GM13976 (cell line): Measurements from ENCODE around the gene RBFOX2.

Source experiments
- DNase-seq: peaks from one replicate; pipeline ENCODE4 v3.0.0; 2012; ENCODE audit warnings: low spot score
- in situ Hi-C: fragments of 300-500 bp; cut with MboI; formaldehyde crosslinking; loops from one replicate; pipeline ENCODE4 v1.12.0; 2022; ENCODE audit warnings: low sequenced_read_pairs, mixed read lengths, inconsistent platforms; ENCODE audit not compliant: unreplicated experiment
- TF ChIP-seq, protein P1 (sequence below): IDR thresholded peaks from 2 replicates; pipeline ENCODE4 v1.5.1; 2012; ENCODE audit warnings: borderline replicate concordance, mild to moderate bottlenecking; ENCODE audit not compliant: insufficient read depth; ENCODE audit errors: extremely low read depth, missing control alignments, control extremely low read depth

The RBFOX2 gene

DNA sequence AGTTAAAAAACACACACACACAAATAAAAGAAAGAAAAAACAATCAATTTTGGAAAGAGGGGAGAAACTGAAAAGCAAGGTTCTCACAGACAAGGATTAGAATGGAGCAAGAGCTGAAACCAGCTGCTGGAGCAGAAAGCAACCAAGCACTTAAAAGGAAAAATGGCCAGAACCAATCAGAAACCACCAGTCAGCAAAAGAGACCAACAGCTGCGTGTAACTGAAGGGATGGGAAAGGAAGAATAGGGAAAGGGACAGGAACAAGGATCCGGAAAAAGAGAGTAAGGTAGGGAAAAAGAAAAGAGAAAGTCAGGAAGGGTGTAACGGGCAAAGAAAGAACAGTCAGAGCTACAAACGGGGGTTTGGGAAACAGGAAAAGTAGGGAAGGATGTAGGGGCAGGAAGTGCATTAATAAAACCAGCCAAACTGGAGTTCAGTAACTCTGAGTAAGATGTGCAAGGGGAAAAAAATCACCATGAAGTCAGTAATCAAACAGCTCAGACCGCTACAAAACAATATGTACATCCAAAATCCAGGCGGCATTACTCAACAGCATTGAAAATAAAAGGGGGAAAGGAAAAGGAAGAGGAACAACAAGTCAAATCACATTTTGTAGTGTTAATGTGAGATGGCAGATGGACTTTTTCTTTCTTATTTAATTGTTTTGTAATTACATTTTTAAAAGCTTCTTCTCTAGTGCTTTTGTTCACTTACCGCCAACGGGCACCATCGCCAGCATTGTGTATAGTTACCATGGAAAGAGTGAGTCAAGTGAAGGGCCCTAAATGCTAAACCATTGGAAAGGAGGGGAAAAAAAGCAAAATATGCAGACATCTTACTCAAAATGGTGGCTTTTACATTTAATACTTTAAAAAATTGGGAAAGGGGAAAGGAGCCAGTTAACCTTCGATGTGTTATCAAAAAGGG, 261.7 kb downstream of the RBFOX2 start:
- no peak for DNase-seq
- TF ChIP-seq, protein P1, sequence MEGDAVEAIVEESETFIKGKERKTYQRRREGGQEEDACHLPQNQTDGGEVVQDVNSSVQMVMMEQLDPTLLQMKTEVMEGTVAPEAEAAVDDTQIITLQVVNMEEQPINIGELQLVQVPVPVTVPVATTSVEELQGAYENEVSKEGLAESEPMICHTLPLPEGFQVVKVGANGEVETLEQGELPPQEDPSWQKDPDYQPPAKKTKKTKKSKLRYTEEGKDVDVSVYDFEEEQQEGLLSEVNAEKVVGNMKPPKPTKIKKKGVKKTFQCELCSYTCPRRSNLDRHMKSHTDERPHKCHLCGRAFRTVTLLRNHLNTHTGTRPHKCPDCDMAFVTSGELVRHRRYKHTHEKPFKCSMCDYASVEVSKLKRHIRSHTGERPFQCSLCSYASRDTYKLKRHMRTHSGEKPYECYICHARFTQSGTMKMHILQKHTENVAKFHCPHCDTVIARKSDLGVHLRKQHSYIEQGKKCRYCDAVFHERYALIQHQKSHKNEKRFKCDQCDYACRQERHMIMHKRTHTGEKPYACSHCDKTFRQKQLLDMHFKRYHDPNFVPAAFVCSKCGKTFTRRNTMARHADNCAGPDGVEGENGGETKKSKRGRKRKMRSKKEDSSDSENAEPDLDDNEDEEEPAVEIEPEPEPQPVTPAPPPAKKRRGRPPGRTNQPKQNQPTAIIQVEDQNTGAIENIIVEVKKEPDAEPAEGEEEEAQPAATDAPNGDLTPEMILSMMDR = no peak
- in situ Hi-C loops = no loop called here

DNA sequence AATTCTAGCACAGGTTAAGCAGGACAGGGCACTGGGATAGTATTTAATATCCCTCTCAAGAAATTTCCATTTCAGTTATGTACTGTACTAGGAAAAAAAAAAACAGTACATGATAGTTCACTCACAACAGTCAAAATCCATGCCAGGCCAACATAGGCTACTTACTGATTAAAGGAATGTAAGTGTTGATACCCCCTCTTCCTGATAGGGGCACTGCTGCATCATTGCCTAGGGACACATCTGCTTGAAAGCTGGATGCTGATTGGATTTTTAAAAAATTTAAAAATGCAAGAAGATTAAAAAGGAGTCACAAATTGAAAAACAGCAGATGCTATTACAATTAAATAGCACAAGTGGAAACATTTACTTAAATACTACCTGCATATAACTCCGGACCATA, 267.6 kb downstream of the RBFOX2 start:
- TF ChIP-seq, protein P1 = no peak
- DNase-seq = no peak
- in situ Hi-C loops = no loop called here

DNA sequence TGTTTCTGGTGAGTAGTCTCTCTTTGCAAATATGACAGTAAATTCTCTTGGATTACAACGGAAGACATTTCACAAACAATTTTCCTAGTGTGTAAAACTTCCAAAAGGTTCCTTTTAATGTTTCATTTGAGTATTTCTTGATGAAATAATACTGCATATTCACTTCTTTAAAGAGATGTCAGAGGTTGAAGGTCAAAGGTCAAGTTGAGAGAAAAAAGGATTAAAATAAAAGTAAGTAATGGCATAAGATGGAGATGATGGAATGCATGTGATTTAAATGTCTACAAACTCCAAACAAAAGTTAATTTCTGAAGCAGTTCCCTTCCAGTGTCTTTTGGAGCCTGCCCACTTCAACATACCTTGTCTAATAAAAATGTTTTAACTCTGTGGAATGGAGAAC, 270.2 kb downstream of the RBFOX2 start:
- TF ChIP-seq, protein P1 = no peak
- DNase-seq = no peak
- in situ Hi-C loops = no loop called here

DNA sequence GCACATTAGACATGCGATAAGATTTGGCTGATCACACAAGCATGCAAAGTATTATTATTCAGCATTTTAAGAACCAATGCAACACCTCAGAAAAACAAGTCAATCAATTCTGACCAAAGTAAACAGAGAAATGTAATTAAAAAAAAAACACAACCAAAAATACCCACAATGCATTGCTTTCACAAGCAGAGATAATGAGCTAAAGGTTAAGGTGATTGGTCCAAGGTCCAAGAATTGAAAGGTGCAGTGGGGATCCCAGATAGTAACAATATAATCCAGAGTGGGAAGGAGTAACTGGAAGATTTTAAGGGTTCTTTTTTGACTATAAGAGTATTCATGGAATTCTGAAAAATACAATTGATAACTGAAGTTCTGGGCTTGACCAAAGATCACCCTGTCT, 271.9 kb downstream of the RBFOX2 start:
- TF ChIP-seq, protein P1 = no peak
- DNase-seq = no peak
- in situ Hi-C loops = no loop called here

DNA sequence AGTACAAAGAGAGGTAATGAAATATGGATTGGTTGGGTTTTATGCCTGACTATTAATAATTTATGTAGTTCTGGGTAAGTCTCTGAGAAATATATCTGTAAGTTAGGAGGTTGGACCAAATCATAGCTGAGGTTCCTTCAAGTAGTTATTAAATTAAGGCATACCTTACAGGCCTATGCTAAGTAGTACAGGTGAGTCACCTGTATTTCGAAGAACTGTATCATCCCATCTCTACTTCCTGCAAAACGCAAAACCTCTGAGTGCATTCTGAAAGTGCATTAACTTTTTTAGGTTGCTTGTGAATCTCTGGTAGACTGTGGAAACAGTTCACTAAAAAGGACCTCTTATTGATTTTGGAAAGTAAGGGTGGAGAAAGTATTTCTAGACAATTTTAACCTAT, 273.9 kb downstream of the RBFOX2 start:
- no peak for DNase-seq
- TF ChIP-seq, protein P1 = no peak
- in situ Hi-C loops = no loop called here

DNA sequence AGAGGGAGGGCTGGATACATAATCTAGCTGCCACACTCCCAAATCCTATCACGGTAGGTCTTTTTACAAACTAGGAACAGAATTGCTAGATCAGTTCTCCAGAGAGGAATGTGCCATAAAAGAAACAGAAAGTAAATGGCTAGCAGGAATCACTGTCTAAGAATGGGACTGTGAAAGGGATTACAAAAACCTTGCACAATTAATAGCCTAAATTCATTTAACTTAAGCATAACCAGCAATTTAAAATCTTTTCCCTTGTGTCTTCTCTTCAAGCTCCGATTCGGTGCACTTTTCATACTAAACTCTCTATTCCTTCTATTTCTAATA, 275.8 kb downstream of the RBFOX2 start:
- TF ChIP-seq, protein P1 = no peak
- no peak for DNase-seq
- in situ Hi-C loops = no loop called here
